Kidney epithelial cell (primary cell): ENCODE measurements around the gene MS4A18. TPM values are rescaled to one million over a fixed set of nuclear protein-coding genes. Genes with fewer than 3 reads are reported as not detected.

Experiments
- DNase-seq: peaks from one replicate; pipeline ENCODE4 v3.0.0-alpha.2; 2010; ENCODE audit warnings: low read depth
- H3K27me3 ChIP-seq: 2 replicates; pipeline ENCODE4 v1.6.0; 2011; ENCODE audit warnings: low read length; ENCODE audit not compliant: control insufficient read depth, insufficient read depth
- H3K36me3 ChIP-seq: 2 replicates; pipeline ENCODE4 v1.5.1; 2011; ENCODE audit warnings: low read length; ENCODE audit not compliant: control insufficient read depth, insufficient read depth
- H3K4me3 ChIP-seq: 2 replicates; pipeline ENCODE4 v1.5.1; 2011; ENCODE audit warnings: low read depth, mild to moderate bottlenecking, control low read depth, low read length
- total RNA-seq: library from RNA; depleted of rRNA; stranded (reverse); fragments of >200 nt; gene quantifications from 2 replicates; pipeline ENCODE4 v1.2.3, GENCODE V29; 2015
- TF ChIP-seq, protein P1 (sequence below): IDR thresholded peaks from 2 replicates; pipeline ENCODE4 v1.5.1; 2011; ENCODE audit warnings: mild to moderate bottlenecking, moderate library complexity, low read length, control low read depth, inconsistent platforms; ENCODE audit not compliant: insufficient read depth, poor library complexity, severe bottlenecking

MS4A18 gene
- total RNA-seq, 1 donor from 2014 or later, result not detected

DNA sequence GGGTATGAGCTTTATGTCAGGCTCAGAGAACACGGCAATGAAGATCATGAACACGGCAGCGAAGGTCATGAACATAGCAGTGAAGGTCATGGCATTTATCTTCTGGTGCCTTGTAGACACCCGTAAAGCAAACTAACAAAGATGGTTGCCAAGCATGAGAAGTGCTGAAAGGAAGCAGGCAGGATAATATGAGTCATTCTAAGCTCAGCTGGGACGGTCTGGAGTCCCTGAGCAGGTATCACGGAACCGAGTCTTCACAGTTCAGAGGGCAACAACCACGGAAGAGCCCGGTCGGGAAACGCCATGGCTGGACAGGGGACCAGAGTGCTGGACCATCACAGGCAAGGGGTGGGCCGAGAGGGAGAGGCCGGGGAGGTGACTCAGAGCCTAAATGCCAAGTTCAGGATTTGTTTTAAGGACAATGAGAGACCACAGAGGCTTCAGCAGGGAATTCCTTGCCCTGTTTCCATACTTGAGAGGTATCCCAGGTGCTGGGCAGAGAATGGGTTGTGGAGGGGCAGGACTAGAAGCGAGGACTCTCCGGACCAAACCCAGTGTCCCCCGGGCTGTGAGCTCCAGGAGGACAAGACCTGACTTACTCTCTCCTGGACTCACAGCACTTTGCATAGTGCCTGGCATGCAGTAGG lies 47.5 kb downstream of the MS4A18 start:
- DNase-seq, result no peak
- Histone ChIP-seq H3K27me3 (no peaks in the 10 kb centered on the region), H3K36me3 (no peaks in the 10 kb centered on the region), H3K4me3 (no peak overlapping the region)
- TF ChIP-seq, protein P1, sequence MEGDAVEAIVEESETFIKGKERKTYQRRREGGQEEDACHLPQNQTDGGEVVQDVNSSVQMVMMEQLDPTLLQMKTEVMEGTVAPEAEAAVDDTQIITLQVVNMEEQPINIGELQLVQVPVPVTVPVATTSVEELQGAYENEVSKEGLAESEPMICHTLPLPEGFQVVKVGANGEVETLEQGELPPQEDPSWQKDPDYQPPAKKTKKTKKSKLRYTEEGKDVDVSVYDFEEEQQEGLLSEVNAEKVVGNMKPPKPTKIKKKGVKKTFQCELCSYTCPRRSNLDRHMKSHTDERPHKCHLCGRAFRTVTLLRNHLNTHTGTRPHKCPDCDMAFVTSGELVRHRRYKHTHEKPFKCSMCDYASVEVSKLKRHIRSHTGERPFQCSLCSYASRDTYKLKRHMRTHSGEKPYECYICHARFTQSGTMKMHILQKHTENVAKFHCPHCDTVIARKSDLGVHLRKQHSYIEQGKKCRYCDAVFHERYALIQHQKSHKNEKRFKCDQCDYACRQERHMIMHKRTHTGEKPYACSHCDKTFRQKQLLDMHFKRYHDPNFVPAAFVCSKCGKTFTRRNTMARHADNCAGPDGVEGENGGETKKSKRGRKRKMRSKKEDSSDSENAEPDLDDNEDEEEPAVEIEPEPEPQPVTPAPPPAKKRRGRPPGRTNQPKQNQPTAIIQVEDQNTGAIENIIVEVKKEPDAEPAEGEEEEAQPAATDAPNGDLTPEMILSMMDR, result no peak

- no peak for DNase-seq
- Histone ChIP-seq H3K36me3 (no peaks in the 10 kb centered on the region), H3K4me3 (no peak overlapping the region), H3K27me3 (no peaks in the 10 kb centered on the region)
- TF ChIP-seq, protein P1, result no peak
Observed at GRCh38 chr11:60772666-60773065, 48.1 kb downstream of the MS4A18 start.

GRCh38 chr11:60774726-60775125 lies 50.2 kb downstream of the MS4A18 start:
- no peak overlapping the region for H3K4me3 ChIP-seq
- no peaks in the 10 kb centered on the region for H3K36me3 ChIP-seq
- no peak for DNase-seq
- no peaks in the 10 kb centered on the region for H3K27me3 ChIP-seq
- TF ChIP-seq, protein P1, result no peak

DNA sequence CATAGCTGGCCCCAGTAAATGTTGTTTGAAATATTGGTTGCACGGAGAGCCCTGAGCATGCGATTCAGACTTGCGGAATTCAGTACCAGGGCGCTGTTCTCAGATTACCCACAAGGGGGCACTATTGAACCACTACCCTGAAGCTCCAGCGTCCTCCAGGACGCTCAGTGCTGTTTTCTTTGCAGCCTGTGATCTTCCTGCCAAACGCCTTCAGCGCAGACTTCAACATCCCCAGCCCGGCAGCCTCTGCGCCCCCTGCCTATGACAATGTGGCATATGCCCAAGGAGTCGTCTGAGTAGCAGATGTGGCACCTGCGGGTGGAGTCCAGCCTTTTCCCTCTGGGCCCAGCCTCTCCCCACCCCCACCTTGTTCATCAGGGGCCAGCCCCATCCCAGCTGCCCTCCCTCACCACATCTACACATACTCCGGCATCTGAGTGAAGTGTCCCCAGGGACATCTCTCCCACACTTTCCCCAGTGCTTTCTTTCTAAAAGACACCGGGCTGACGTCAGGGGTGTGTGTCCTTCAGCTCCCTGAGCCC lies 51.0 kb downstream of the MS4A18 start:
- DNase-seq, result peak; percentile 61
- Histone ChIP-seq H3K4me3 (no peak overlapping the region), H3K36me3 (no peaks in the 10 kb centered on the region), H3K27me3 (peaks cover 2% of the 10 kb centered on the region)
- TF ChIP-seq, protein P1, result peak; percentile 89

DNA sequence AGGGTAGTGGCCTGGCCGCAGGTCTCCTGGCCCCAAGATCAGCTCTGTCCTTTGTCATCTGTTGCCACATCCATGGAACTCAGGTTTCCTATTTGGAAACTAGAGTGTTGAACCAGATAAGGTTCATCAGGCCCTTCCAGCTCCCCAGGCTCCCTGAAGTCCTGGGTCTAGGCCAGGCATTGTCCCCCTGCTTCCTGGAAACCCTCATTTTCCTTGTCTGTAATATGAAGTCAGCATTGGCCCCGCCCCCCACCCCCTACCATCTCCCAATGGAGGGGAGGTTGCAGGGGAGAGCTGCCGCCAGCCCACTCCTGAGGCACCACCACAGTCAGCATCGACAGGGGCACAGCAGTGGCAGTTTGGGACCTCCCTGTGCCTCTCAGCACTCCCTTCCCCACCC lies 51.6 kb downstream of the MS4A18 start:
- TF ChIP-seq, protein P1, result no peak
- Histone ChIP-seq H3K36me3 (no peaks in the 10 kb centered on the region), H3K27me3 (peaks cover 2% of the 10 kb centered on the region), H3K4me3 (no peak overlapping the region)
- no peak for DNase-seq

- Histone ChIP-seq H3K27me3 (peaks cover 2% of the 10 kb centered on the region), H3K4me3 (no peak overlapping the region), H3K36me3 (no peaks in the 10 kb centered on the region)
- no peak for DNase-seq
- TF ChIP-seq, protein P1, result no peak
Observed at GRCh38 chr11:60777106-60777505, 52.6 kb downstream of the MS4A18 start.
